Activated T-helper 9 cell treated with anti-CD3 and anti-CD28 coated beads, Interleukin-2, amount 50 U/mL, for 16 hours (primary cell): Measurements from ENCODE around the gene SPINK7.

ENCODE experiments used
- DNase-seq: peaks from one replicate; pipeline ENCODE4 v3.0.0-alpha.2; 2020; ENCODE audit warnings: low read depth

The SPINK7 gene

GRCh38 chr5:148343603-148344487 lies 31.6 kb downstream of the SPINK7 start:
- no peak for DNase-seq

GRCh38 chr5:148347706-148348105 lies 35.5 kb downstream of the SPINK7 start:
- DNase-seq = no peak

- no peak for DNase-seq
Measured at GRCh38 chr5:148352696-148353095, 40.5 kb downstream of the SPINK7 start.

- no peak for DNase-seq
Measured at GRCh38 chr5:148353634-148354033, 41.4 kb downstream of the SPINK7 start.

- DNase-seq = no peak
Measured at GRCh38 chr5:148364343-148364742, 52.1 kb downstream of the SPINK7 start.
